Measurements from ENCODE around the gene DDX47.
A peak's percentile ranks its signal among the peaks of the same experiment; 100 is the strongest.

DDX47 gene

DNA sequence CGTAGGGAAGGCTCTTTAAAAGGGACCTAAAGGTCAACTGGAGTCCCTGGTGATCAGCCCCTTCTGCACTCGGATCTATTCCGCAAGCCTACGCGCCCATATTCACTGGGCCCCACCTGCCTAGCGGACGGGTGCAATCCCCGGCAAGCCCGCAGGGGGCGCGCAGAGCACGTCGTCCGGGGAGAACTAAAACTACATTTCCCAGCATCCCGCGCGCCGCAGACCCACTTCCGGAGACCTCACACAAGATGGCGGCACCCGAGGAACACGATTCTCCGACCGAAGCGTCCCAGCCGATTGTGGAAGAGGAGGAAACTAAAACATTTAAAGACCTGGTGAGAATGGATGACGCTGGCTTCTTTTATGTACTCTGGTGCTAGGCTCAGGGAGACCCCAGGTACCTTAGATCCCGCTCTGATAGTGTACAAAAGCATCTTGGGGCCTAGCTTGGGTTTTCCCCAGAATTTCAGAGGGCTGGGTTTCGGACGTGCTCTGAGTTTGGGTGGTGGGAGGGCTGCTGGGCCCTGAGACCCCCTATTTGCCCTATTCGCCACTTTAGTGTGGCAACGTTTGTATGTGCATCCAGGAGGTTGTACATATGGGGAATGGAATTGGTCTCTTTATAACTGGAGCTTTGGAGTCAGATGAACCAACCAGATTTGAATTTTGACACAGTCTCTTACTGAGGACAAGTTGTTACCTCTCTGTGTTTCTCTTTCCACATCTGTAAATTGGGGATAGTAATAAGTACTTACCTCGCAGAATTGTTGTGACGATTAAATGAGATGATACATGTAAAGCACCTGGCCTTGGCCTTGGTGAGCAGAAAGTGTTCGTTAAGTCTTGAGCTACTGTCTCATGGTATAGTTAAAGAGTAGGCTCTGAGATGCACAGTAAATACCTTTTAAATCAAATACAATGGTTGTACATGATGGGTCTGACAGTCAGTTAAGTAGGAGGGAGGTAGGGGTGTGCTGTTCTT is at the start of gene DDX47:
Gene DDX47, plus strand, starts transcription at position 227 of the 982 bp plus-strand sequence. Its CDS starts 22 bp downstream, at position 249.
- DNase-seq (ENCODE audit: low read depth in 2 of 2), result peak; percentile 91 to 92

DNA sequence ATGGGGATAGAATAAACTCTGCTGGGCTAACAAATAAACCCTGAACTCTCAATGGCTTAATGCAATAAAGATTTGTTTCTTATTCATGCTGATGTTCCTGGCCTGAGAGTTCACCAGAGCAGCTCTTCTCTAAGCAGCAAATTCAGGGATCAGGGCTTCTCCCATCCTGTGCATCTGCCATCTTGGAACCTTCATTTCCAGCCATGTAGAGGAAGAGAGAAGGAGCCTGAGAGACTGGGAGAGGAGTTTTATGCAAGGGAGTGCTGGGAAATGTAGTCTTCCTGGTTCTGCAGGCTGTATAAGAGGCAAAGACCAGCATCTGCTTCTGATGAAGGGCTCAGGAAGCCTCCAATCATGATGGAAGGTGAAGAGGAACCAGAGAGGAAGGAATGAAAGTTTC is 48.3 kb upstream of the DDX47 start:
- no peak for DNase-seq (ENCODE audit: low read depth in 2 of 2)

DNA sequence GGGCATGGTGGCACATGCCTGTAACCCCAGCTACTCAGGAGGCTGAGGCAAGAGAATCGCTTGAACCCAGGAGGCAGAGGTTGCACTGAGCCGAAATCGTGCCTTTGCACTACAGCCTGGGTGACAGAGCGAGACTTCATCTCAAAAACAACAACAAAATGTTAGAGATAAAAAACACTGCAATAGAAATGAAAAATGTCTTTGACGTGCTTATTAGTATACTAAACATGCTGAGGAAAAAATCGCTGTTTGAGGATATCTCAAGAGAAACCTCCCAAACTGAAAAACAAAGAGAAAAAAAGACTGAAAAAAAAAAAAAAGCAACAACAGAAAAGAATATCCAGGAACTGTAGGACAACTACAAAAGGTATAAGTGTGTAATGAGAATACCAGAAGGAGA is 42.9 kb upstream of the DDX47 start:
- no peak for DNase-seq (ENCODE audit: low read depth in 2 of 2)

GRCh38 chr12:12774791-12775190 is 38.4 kb upstream of the DDX47 start:
- no peak for DNase-seq (ENCODE audit: low read depth in 2 of 2)

- no peak for DNase-seq (ENCODE audit: low read depth in 2 of 2)
These were observed 36.9 kb upstream of the DDX47 start for GRCh38 chr12:12776261-12776660.

DNA sequence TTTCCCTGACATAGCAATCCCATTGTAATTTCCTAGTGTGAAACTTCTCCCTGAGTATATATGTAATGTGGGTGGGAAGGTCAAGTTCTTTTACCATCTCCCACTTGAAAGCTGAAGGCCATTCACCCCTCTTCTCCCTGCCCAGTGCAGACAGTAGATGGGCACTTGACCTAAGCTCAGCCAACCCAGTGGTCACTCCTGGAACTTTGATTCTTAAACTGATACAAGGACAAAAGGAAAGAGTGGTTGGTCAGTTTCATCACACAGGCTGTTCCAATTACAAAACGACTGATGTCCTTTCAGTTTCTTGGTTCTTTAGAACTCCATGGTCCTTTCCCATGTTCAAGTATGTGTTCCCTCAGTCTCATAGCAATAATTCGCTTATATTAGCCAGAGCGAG is 36.1 kb upstream of the DDX47 start:
- no peak for DNase-seq (ENCODE audit: low read depth in 2 of 2)

DNA sequence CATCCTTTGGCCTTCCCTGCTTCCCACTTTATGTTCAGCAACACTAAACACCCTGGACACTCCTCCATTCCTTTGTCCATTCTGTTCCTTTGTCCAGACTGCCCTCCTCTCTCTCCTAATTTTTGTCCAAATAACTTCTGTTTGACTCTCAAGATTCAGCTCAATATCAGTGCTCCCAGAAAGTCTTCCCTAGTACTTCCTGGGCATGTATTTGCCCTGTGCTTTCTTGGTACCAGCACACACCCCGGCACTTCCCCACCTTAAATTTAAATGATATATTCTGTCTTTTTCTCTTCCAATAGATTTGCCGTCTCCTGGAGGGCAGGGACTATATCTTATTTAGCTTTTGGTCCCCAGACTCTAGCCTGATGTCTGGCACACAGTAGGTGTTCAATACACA is 34.1 kb upstream of the DDX47 start:
- no peak for DNase-seq (ENCODE audit: low read depth in 2 of 2)

DNA sequence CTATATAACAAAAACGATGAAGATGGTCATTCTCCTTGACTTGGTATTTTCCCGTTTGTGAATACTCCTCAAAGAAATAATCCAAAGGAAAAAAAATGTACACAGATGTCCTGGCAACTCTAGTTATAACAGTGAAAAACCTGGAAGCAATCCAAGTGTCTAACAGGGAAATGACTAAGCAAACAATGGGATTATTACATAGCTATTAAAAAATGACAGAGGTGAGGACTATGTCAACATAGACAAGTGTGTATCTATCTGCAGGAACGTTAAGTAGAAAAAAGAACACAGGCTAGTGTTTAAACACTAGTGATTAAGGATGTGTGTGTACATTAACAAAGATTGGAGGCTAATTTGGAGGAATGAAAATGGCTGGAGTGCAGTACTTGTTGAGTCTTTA is 33.6 kb upstream of the DDX47 start:
- DNase-seq (ENCODE audit: low read depth in 2 of 2), result no peak

DNA sequence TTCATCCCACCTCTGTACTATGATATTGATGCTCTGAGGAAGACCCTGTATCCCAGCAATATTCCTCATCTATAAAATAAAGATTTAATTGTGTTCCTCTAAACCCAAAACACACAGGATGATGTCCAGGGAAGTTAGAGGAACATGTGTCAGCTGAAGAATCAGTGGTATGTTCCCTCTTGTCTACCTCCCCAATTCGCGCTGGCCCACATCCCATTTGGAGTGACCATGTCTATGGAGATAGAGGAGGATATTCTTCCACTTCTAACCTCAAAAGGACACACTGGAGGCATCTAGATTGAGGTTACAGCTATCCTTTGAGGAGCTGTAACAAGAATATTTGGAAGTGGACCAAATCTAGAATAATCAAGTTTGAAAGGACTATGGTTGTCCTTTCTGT is 29.0 kb upstream of the DDX47 start:
- no peak for DNase-seq (ENCODE audit: low read depth in 2 of 2)

DNA sequence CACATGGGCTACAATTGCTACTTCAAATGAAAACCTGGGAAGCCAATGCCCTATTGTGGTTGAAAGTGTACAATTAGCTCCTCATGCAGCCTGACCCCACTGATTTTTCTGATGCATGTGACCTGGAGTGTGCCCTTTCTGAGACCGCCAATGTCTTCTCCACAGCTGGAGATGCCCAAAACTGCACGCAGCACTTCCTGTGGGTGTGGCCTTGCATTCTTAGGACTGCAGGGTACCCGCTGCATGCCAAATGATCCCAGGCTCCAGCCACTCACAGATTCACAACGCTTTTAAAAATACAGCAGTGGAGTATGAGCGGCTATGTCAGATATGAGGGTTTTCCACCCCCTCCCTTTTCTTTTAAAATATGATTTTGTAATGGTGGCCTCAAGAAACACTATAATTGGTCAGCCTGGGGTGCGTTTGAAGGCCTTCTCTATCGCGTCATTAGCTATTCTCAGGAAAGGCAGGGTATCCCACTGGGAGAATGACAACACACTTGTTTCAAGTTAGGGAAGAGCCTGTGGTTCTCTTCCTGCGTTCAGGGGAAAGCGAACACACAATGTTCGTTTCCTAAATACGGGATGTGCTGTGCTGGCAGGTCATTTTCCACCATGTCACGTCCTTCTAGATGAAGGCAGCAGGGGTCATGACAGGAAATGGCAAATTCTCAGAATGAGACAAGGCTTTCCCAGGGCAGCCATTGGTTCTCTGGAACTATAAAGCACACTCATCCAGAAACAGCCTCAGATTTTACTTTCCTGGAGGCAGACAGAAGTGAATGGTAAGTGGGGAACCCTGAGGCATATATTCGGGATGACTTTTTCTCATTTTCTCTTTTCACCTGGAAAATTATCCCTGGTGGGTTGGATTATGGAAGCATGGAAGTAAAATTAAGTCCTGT is 28.0 kb upstream of the DDX47 start, which contains the start of gene APOLD1:
Gene APOLD1, plus strand, starts transcription at position 749 of the 904 bp plus-strand sequence. Its CDS starts 33 bp downstream, at position 782.
- no peak for DNase-seq (ENCODE audit: low read depth in 2 of 2)

DNA sequence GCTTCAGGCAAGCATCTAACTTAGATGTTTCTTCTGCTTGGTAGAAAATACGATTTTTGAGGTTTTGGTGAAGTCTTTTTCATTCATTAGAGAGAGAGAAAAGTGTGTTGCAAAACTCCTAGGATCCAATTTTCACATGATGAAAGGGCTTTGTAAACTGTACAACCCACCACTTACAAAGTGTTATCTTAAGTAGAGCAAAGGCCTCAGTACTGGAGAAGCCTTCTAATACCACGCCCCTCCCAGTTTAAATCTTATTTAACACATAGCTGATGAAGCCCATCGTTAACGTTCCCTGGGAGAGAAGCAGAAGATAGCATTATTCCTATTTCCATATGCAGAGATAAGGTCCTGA is 26.8 kb upstream of the DDX47 start:
- no peak for DNase-seq (ENCODE audit: low read depth in 2 of 2)

DNA sequence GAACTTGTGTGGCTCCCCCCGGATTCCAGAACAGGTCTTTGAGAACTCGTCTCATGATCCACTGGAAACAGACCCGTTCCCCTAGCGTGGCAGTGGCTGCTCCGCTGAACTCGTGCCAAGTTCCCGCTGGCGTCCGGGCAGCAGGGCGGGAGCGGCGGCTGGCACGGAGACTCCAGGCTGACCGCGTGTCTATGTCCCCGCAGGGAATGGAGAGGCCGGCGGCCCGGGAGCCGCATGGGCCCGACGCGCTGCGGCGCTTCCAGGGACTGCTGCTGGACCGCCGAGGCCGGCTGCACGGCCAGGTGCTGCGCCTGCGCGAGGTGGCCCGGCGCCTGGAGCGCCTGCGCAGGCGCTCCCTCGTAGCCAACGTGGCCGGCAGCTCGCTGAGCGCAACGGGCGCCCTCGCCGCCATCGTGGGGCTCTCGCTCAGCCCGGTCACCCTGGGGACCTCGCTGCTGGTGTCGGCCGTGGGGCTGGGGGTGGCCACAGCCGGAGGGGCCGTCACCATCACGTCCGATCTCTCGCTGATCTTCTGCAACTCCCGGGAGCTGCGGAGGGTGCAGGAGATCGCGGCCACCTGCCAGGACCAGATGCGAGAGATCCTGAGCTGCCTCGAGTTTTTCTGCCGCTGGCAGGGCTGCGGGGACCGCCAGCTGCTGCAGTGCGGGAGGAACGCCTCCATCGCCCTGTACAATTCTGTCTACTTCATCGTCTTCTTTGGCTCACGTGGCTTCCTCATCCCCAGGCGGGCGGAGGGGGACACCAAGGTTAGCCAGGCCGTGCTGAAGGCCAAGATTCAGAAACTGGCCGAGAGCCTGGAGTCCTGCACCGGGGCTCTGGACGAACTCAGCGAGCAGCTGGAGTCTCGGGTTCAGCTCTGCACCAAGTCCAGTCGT is 26.2 kb upstream of the DDX47 start:
- peak in 1 of 2 donors; percentile 73 for DNase-seq (ENCODE audit: low read depth in 2 of 2)

DNA sequence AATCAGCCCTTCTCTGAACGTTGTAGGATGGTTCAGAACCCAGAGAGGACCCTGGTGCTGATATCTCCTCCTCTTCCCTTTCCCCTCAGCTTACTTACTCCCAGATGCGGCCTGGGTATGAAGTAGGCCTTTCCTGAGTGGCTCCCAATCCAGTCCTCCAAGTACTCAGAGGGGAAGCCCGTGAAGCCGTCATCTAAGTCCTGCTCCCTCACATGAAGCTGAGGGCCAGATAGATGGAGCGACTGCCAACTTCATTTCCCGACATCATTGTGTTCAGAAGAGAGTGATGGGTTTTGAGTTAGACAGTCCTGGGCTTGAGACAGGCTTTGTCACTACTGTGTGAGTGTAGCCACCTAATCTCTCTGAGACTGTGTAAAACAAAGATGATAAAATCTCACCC is 25.0 kb upstream of the DDX47 start:
- DNase-seq (ENCODE audit: low read depth in 2 of 2), result no peak

DNA sequence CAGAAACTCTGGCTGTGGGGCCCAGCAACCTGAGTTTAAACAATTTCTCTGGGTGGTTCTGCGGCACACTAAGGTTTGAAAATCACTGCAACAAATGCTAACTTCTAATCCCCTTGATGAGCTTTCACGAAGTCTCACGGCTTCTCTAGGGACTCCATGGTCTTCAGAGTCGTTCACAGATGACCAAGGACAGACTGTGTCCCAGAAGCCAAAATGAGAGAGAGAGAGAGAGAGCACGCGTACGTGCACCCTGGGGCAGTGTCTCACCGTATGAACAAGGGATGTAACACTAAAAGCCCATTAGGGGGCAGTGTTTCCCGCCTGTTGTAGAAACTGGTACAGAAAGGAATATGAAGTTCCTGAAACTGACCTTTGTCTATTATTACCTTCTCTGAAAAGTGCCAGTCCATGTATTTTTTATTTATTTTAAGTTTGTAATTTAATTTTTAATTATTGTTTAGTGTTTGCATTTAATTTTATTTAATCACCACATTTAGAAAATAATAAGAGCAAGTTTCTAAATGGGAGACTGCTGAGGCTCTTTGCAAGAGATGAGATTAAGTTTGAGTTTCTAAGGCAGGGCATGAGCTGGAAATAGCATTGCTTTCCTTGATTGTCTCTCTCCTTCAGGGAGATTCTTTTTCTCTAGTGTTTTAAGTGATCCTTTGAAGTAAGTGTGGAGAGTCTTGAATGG is 24.3 kb upstream of the DDX47 start:
- DNase-seq (ENCODE audit: low read depth in 2 of 2), result peak; percentile 48 to 59

GRCh38 chr12:12790956-12791355 is 22.2 kb upstream of the DDX47 start:
- no peak for DNase-seq (ENCODE audit: low read depth in 2 of 2)

- no peak for DNase-seq (ENCODE audit: low read depth in 2 of 2)
These were observed 21.3 kb upstream of the DDX47 start for GRCh38 chr12:12791756-12792369.

- no peak for DNase-seq (ENCODE audit: low read depth in 2 of 2)
These were observed 20.7 kb upstream of the DDX47 start for GRCh38 chr12:12792421-12792820.

- DNase-seq (ENCODE audit: low read depth in 2 of 2), result no peak
These were observed 18.5 kb upstream of the DDX47 start for GRCh38 chr12:12794686-12795085.

DNA sequence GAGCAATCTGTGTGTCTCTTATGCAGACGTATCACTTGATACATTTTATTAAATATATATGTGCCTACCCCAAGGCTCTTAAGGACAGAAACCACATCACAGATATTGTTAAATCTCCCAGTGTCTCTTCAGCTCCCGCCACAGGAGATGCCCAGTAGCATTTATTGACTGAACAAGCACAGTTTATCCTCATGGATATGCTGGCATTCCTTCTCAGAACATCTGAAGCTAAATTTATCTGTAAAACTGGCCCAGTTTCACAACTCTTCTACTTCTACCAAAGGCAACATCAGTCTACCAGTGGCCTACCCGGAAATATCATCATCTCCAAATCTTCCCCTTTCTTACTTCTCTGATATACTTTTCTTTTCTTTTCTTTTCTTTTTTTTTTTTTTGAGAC is 17.0 kb upstream of the DDX47 start:
- DNase-seq (ENCODE audit: low read depth in 2 of 2), result no peak
